ENCODE data around the gene PHYKPL.

Gene PHYKPL

GRCh38 chr5:178174456-178174855 is 58.1 kb downstream of the PHYKPL start:
- Histone ChIP-seq H2AFZ (ENCODE audit: low read depth) (no peak overlapping the region), H3K27me3 (ENCODE audit: insufficient read depth, low read depth) (no peaks in the 10 kb centered on the region), H3K4me1 (ENCODE audit: low read depth, poor library complexity, severe bottlenecking) (no peaks in the 10 kb centered on the region), H3K4me3 (IDR thresholded peaks at IDR 0.05; ENCODE audit: insufficient read depth, low read depth, low read length) (no peak overlapping the region), H3K79me2 (ENCODE audit: insufficient read depth, low read depth) (no peaks in the 10 kb centered on the region), H3K4me2 (no peak overlapping the region), H3K36me3 (ENCODE audit: insufficient read depth) (no peaks in the 10 kb centered on the region), H3K9ac (no peak overlapping the region), H4K20me1 (ENCODE audit: insufficient read depth) (no peaks in the 10 kb centered on the region), H3K27ac (no peak overlapping the region)
- no peak for TF ChIP-seq CTCF (conservative IDR thresholded peaks at IDR 0.05; ENCODE audit: low read depth, low read length)

- no peaks in the 10 kb centered on the region for H3K36me3 ChIP-seq (ENCODE audit: insufficient read depth)
- no peak overlapping the region for H3K4me2 ChIP-seq
- H3K4me3 ChIP-seq (IDR thresholded peaks at IDR 0.05; ENCODE audit: insufficient read depth, low read depth, low read length) = no peak overlapping the region
- no peaks in the 10 kb centered on the region for H4K20me1 ChIP-seq (ENCODE audit: insufficient read depth)
- H2AFZ ChIP-seq (ENCODE audit: low read depth) = no peak overlapping the region
- H3K27me3 ChIP-seq (ENCODE audit: insufficient read depth, low read depth) = no peaks in the 10 kb centered on the region
- TF ChIP-seq CTCF (conservative IDR thresholded peaks at IDR 0.05; ENCODE audit: low read depth, low read length) = no peak
- H3K9ac ChIP-seq = no peak overlapping the region
- H3K4me1 ChIP-seq (ENCODE audit: low read depth, poor library complexity, severe bottlenecking) = no peaks in the 10 kb centered on the region
- no peak overlapping the region for H3K27ac ChIP-seq
- no peaks in the 10 kb centered on the region for H3K79me2 ChIP-seq (ENCODE audit: insufficient read depth, low read depth)
Observed at GRCh38 chr5:178170455-178170854, 62.1 kb downstream of the PHYKPL start.

- Histone ChIP-seq H2AFZ (ENCODE audit: low read depth) (no peak overlapping the region), H4K20me1 (ENCODE audit: insufficient read depth) (no peaks in the 10 kb centered on the region)
Observed at GRCh38 chr5:178165581-178165980, 67.0 kb downstream of the PHYKPL start.

GRCh38 chr5:178163772-178164735 is 68.5 kb downstream of the PHYKPL start:
- Histone ChIP-seq H3K27me3 (ENCODE audit: insufficient read depth, low read depth) (no peaks in the 10 kb centered on the region), H3K79me2 (ENCODE audit: insufficient read depth, low read depth) (no peaks in the 10 kb centered on the region), H3K4me1 (ENCODE audit: low read depth, poor library complexity, severe bottlenecking) (no peaks in the 10 kb centered on the region), H3K27ac (no peak overlapping the region), H3K4me3 (IDR thresholded peaks at IDR 0.05; ENCODE audit: insufficient read depth, low read depth, low read length) (no peak overlapping the region), H3K9ac (no peak overlapping the region), H3K4me2 (peak overlapping the region; percentile 17; the same call in 1 of the 2 replicates), H4K20me1 (ENCODE audit: insufficient read depth) (no peaks in the 10 kb centered on the region), H2AFZ (ENCODE audit: low read depth) (peak overlapping the region; percentile 59), H3K36me3 (ENCODE audit: insufficient read depth) (no peaks in the 10 kb centered on the region)
- peak; percentile 81 for TF ChIP-seq CTCF (conservative IDR thresholded peaks at IDR 0.05; ENCODE audit: low read depth, low read length)

More at GRCh38 chr5:178165581-178165980, 67.0 kb downstream of the PHYKPL start:
- Histone ChIP-seq H3K27ac (no peak overlapping the region), H3K36me3 (ENCODE audit: insufficient read depth) (no peaks in the 10 kb centered on the region), H3K27me3 (ENCODE audit: insufficient read depth, low read depth) (no peaks in the 10 kb centered on the region), H3K4me1 (ENCODE audit: low read depth, poor library complexity, severe bottlenecking) (no peaks in the 10 kb centered on the region), H3K4me3 (IDR thresholded peaks at IDR 0.05; ENCODE audit: insufficient read depth, low read depth, low read length) (no peak overlapping the region), H3K4me2 (no peak overlapping the region), H3K79me2 (ENCODE audit: insufficient read depth, low read depth) (no peaks in the 10 kb centered on the region), H3K9ac (no peak overlapping the region)
- no peak for TF ChIP-seq CTCF (conservative IDR thresholded peaks at IDR 0.05; ENCODE audit: low read depth, low read length)

Measured in KMS-11 (cell line).